ENCODE results near the gene KCNA10.

DNA sequence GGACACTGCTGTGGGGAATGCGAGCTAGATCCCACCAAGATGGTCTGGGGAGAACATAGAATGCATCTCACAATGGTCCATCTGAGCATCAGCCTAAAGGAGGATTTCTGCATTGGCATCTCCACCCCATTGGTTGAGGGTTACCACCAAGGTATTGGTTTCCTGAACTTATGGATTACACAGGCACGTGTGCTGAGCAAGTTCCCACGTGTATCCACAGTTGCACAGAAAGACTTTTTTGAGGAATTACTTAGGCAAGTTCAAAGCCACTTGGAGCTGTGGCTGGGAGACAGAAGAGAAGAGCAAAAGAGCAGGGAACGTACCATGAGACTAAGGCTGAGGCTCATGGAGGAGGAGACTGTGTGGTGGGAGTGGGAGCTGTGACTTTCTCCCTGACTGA is 44.1 kb upstream of the KCNA10 start:
- TF ChIP-seq ZNF384 (IDR thresholded peaks at IDR 0.05): no peak
- no peak for TF ChIP-seq SP1 (IDR thresholded peaks at IDR 0.05)
- no peak for TF ChIP-seq BHLHE40 (IDR thresholded peaks at IDR 0.05; ENCODE audit: borderline replicate concordance)
- no peak for TF ChIP-seq L3MBTL2 (conservative IDR thresholded peaks at IDR 0.05)
- no peak for TF ChIP-seq ARNT (IDR thresholded peaks at IDR 0.05)
- no peak for TF ChIP-seq SUZ12 (IDR thresholded peaks at IDR 0.05)
- TF ChIP-seq HDGF (IDR thresholded peaks at IDR 0.05; ENCODE audit: borderline replicate concordance): no peak
- TF ChIP-seq TARDBP (IDR thresholded peaks at IDR 0.05): no peak
- TF ChIP-seq FOXK2 (IDR thresholded peaks at IDR 0.05): no peak
- no peak for TF ChIP-seq CTBP1 (IDR thresholded peaks at IDR 0.05; ENCODE audit: borderline replicate concordance)
- TF ChIP-seq, protein P1, sequence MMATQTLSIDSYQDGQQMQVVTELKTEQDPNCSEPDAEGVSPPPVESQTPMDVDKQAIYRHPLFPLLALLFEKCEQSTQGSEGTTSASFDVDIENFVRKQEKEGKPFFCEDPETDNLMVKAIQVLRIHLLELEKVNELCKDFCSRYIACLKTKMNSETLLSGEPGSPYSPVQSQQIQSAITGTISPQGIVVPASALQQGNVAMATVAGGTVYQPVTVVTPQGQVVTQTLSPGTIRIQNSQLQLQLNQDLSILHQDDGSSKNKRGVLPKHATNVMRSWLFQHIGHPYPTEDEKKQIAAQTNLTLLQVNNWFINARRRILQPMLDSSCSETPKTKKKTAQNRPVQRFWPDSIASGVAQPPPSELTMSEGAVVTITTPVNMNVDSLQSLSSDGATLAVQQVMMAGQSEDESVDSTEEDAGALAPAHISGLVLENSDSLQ (IDR thresholded peaks at IDR 0.05): no peak
- TF ChIP-seq FOXM1 (IDR thresholded peaks at IDR 0.05; ENCODE audit: borderline replicate concordance): no peak
